NB4 (cell line): ENCODE data around the gene RAD17.

Experiments used
- CTCF ChIP-seq: IDR thresholded peaks from one replicate; pipeline ENCODE4 v1.5.1; 2012; ENCODE audit warnings: low read depth, low read length
- POLR2A ChIP-seq: IDR thresholded peaks from 2 replicates; pipeline ENCODE4 v1.6.1; 2011; ENCODE audit warnings: mild to moderate bottlenecking; ENCODE audit not compliant: insufficient read length; ENCODE audit errors: extremely low read depth

- TF ChIP-seq CTCF (no peak), POLR2A (no peak)
Observed at GRCh38 chr5:69431424-69432303, 62.0 kb downstream of the RAD17 start.
